Prostate gland (tissue), 2 donors: ENCODE results near the gene MRGPRE.

Experiments
- POLR2A ChIP-seq: fragments of 450-650 bp; IDR thresholded peaks from one replicate; pipeline ENCODE4 v1.6.1; 2016; ENCODE audit warnings: antibody characterized with exemption, mild to moderate bottlenecking
- POLR2AphosphoS5 ChIP-seq: sonication (generic); formaldehyde crosslinking; IDR thresholded peaks from one replicate; pipeline ENCODE4 v1.6.1; 2017; ENCODE audit warnings: antibody characterized with exemption
- TF ChIP-seq, protein P1 (sequence below), 4 experiments: fragments of 200-600 bp in 2 of 4; fragments of 450-650 bp in 2 of 4; sonication (generic) in 2 of 4; IDR thresholded peaks; 1 replicate in 3 of 4; 2 replicates in 1 of 4; pipeline ENCODE4 v1.5.1; 2016 to 2019; ENCODE audit warnings: antibody characterized with exemption in 4 of 4, mild to moderate bottlenecking in 2 of 4, moderate library complexity in 2 of 4

DNA sequence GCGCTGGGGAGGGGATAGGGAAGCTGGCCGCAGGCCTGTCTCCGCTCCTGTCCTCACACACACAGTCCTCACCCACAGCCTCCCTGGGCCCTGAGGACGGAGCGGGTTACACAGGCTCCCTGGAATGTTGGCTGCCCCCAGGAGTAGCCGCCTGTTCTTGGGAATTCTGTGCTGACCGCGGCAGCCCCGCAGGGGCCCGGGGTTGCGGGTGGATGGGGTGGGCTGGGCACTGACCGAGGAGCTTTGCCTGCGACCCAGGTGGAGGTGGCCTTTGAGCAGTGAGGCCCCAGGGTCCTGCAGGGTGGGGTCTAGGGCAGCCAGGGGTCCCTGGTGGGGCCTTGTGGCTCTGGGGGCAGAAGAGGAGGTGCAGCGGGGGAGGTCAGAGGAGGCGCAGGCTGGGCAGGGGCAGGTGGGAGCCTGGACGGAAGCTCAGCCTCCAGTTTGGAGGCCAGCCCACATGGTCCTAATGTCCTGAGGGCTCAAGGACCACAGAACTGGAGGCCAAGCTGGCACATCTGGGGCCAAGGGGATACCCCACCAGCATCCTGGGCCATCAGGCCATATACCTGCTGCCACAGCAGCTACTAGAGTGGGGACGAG, 7.0 kb downstream of the MRGPRE start:
- TF ChIP-seq POLR2A (no peak), POLR2AphosphoS5 (no peak)
- TF ChIP-seq, protein P1, sequence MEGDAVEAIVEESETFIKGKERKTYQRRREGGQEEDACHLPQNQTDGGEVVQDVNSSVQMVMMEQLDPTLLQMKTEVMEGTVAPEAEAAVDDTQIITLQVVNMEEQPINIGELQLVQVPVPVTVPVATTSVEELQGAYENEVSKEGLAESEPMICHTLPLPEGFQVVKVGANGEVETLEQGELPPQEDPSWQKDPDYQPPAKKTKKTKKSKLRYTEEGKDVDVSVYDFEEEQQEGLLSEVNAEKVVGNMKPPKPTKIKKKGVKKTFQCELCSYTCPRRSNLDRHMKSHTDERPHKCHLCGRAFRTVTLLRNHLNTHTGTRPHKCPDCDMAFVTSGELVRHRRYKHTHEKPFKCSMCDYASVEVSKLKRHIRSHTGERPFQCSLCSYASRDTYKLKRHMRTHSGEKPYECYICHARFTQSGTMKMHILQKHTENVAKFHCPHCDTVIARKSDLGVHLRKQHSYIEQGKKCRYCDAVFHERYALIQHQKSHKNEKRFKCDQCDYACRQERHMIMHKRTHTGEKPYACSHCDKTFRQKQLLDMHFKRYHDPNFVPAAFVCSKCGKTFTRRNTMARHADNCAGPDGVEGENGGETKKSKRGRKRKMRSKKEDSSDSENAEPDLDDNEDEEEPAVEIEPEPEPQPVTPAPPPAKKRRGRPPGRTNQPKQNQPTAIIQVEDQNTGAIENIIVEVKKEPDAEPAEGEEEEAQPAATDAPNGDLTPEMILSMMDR (IDR thresholded peaks at IDR 0.05), result no peak
